PFSK-1 (cell line): ENCODE results near the gene SERGEF.

Experiments used
- FOXP2 ChIP-seq: optimal IDR thresholded peaks from 2 replicates; pipeline ENCODE3; 2011; ENCODE audit warnings: borderline replicate concordance, control low read depth, inconsistent platforms; ENCODE audit not compliant: insufficient read depth; ENCODE audit errors: extremely low read length, extremely low read depth
- POLR2AphosphoS5 ChIP-seq: IDR thresholded peaks from 2 replicates; pipeline ENCODE4 v1.6.1; 2012; ENCODE audit warnings: low read depth, mild to moderate bottlenecking, control low read depth, low read length, moderate library complexity
- SIN3A ChIP-seq: IDR thresholded peaks from 2 replicates; pipeline ENCODE4 v1.6.1; 2012; ENCODE audit warnings: mild to moderate bottlenecking, low read length, moderate library complexity, borderline replicate concordance; ENCODE audit not compliant: insufficient read depth
- TAF1 ChIP-seq: IDR thresholded peaks from 2 replicates; pipeline ENCODE4 v1.6.1; 2012; ENCODE audit warnings: low read length, control low read depth, borderline replicate concordance; ENCODE audit not compliant: insufficient read depth
- TF ChIP-seq, protein P1 (sequence below), 2 experiments: IDR thresholded peaks; 2 replicates each; pipeline versions ENCODE4 v1.6.1 to v1.8.0; 2011 to 2012; ENCODE audit warnings: low read depth in 2 of 2, low read length in 2 of 2, control low read depth in 1 of 2, inconsistent platforms in 1 of 2, mild to moderate bottlenecking in 1 of 2, moderate library complexity in 1 of 2; ENCODE audit not compliant: insufficient read depth in 1 of 2

The SERGEF gene

DNA sequence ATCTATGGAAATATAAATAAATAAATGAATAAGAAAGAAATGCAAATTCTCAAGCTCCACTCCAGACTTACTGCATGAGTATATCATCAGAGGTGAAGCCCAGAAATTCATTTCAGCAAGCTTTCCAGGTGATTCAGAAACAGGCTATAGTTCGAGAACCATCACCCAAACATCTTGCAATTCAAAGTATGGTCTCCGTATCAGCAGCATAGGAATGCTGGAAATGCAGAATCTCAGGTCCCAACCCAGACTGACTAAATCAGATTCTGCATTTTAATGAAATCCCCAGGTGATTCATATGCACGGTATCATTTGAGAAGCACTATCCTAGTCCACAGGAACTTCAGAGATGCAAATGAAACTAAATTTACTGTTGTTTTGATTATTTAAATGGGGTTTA, 95.3 kb downstream of the SERGEF start:
- TF ChIP-seq POLR2AphosphoS5 (no peak), FOXP2 (no peak), SIN3A (no peak), TAF1 (no peak)
- TF ChIP-seq, protein P1, sequence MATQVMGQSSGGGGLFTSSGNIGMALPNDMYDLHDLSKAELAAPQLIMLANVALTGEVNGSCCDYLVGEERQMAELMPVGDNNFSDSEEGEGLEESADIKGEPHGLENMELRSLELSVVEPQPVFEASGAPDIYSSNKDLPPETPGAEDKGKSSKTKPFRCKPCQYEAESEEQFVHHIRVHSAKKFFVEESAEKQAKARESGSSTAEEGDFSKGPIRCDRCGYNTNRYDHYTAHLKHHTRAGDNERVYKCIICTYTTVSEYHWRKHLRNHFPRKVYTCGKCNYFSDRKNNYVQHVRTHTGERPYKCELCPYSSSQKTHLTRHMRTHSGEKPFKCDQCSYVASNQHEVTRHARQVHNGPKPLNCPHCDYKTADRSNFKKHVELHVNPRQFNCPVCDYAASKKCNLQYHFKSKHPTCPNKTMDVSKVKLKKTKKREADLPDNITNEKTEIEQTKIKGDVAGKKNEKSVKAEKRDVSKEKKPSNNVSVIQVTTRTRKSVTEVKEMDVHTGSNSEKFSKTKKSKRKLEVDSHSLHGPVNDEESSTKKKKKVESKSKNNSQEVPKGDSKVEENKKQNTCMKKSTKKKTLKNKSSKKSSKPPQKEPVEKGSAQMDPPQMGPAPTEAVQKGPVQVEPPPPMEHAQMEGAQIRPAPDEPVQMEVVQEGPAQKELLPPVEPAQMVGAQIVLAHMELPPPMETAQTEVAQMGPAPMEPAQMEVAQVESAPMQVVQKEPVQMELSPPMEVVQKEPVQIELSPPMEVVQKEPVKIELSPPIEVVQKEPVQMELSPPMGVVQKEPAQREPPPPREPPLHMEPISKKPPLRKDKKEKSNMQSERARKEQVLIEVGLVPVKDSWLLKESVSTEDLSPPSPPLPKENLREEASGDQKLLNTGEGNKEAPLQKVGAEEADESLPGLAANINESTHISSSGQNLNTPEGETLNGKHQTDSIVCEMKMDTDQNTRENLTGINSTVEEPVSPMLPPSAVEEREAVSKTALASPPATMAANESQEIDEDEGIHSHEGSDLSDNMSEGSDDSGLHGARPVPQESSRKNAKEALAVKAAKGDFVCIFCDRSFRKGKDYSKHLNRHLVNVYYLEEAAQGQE (IDR thresholded peaks at IDR 0.05; ENCODE audit: insufficient read depth in 1 of 2, low read depth in 2 of 2, low read length in 2 of 2): no peak

DNA sequence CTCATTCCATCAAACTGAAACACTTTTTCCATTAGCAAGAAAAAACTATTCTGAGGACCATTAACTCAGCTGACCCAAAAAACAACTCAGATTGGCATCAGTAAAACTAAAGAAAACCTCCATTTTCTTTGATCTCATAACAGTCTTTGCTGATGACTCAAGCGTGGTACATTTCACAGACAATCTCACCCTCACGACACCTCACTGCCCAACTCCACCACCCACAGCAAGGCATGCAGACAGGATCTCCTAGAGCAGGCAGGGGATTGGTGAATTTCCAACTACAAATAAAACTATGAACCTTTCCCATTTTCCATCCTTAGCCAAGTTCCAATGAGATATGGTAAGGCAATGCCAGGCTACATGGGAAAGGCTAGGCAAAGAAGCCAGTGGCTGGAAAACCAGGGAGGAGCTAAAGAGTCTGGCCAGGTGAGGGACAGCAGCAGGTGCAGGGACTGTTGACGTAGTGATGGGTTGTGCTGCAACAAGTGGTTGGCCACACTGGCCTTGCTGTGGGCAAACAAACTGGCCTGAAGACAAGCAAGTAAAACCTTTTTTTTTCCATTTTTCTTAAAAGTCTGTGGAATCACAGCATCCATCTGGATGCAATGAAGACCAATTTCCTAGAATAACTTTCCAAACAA, 97.2 kb downstream of the SERGEF start:
- TF ChIP-seq SIN3A: no peak
- no peak for TF ChIP-seq POLR2AphosphoS5
- no peak for TF ChIP-seq FOXP2
- no peak for TF ChIP-seq TAF1
- TF ChIP-seq, protein P1 (IDR thresholded peaks at IDR 0.05; ENCODE audit: insufficient read depth in 1 of 2, low read depth in 2 of 2, low read length in 2 of 2): no peak

DNA sequence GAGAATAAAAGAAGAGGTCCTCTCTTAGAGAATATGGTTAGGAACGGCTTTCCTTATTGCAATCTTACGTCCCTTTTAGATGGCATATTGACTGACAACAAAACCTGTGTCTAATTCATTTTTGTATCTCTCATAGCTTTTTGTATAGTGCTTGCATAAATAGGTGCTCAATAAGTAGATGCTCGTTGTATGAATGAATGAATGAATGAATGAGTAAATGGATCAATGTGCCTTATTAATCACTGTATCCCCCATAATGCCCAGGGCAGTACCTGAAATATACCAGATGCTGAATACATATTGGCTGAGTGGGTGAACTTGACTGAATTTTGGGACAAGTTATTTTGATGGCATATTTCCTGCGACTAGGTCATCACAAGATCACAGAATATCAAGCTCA, 97.9 kb downstream of the SERGEF start:
- TF ChIP-seq SIN3A (no peak), POLR2AphosphoS5 (no peak), TAF1 (no peak), FOXP2 (no peak)
- TF ChIP-seq, protein P1 (IDR thresholded peaks at IDR 0.05; ENCODE audit: insufficient read depth in 1 of 2, low read depth in 2 of 2, low read length in 2 of 2): no peak

DNA sequence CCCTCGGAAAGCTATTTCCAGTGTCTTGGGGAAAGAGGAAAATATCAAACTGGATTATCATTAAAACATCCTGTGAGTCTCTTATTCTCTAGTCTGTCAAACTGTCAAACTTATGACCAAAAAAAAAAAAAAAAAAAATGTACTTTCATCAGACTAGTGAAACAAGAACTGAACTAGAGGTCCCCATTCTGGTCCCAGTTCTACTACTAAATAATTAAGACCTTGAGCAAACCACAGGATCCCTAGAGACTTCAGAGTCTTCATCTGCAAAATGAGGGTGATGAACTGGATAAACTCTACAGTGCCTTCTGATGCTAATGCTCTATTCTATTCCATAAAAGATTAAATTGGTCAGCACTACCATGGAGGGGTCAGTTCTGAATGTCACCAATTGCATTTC, 105.8 kb downstream of the SERGEF start:
- TF ChIP-seq FOXP2 (no peak), TAF1 (no peak), POLR2AphosphoS5 (no peak), SIN3A (no peak)
- TF ChIP-seq, protein P1 (IDR thresholded peaks at IDR 0.05; ENCODE audit: insufficient read depth in 1 of 2, low read depth in 2 of 2, low read length in 2 of 2): no peak

DNA sequence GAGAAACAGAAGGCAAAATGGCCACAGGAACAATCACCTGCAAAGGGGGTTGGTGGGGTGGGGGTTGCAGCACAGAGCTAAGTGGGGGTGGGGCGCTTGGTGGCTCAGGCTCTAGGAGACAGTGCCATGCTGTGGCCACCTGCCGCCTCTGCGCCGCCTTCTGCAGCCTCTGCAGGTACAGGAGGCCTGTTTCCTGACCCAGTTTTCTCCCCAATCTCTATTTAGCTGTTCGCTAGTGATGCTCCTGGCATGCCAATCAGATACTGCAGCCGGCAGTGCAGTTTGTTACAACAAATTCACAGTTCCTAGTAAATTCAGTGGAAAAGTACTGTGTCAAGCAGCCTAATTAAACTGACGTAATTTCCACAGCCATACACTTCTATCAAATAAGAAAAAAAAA, 106.4 kb downstream of the SERGEF start:
- TF ChIP-seq TAF1: no peak
- TF ChIP-seq SIN3A: no peak
- no peak for TF ChIP-seq POLR2AphosphoS5
- no peak for TF ChIP-seq FOXP2
